HG03378 (cell line): ENCODE results near the gene VEGFC.

Source experiments
- ATAC-seq: cut with Tn5 transposase; IDR thresholded peaks from one replicate; pipeline ENCODE4 v1.9.1; 2021; ENCODE audit warnings: mild to moderate bottlenecking, moderate library complexity; ENCODE audit not compliant: unreplicated experiment

Gene VEGFC

DNA sequence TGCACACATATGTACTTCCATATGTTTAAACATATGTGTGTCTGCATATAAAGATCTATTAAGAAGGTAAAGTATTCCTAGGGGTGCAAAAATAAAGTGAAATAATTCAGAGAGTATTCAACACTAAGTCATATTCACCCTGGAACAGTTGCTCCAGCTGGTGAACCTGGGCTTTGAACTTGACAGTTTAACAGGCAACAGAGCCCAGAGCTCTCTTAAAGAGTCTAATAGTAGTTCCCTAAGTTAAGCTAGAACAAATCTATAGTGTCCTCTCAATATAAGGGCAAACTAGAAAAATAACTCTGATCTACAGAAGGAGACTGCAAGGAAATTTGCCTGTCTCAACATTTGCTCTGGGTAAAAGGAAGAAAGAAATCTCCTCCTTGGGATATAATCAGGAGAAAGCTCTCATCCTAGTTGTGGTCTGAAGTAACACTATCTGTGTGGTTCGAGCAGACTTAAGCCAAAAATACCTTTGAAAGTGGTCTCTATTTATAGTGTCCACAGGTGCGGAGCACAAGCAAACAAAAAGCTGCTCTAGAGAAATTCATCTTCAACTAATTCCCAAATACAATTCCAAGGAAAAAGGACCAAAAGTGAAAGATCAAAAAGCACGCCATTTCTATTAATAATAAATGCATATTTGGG lies 29.9 kb downstream of the VEGFC start:
- ATAC-seq = no peak

DNA sequence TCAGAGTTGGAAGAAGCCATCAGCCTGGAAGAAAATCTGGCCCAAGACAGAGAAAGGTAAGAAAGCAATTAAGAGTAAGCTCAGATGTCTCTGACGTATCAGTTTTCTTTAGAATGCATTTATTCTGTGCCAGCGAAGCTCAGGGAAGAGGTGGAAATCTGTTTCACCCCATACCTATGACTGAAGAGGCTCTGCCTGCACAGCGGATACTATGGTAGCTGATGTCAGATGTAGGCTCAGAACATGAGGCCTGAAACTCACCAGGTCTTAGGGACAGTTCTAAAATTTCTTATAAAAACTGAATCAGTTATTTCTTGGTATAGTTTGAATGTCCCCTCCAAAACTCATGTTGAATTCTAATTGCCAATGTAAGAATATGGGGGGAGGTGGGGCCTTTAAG lies 30.9 kb downstream of the VEGFC start:
- ATAC-seq = no peak

DNA sequence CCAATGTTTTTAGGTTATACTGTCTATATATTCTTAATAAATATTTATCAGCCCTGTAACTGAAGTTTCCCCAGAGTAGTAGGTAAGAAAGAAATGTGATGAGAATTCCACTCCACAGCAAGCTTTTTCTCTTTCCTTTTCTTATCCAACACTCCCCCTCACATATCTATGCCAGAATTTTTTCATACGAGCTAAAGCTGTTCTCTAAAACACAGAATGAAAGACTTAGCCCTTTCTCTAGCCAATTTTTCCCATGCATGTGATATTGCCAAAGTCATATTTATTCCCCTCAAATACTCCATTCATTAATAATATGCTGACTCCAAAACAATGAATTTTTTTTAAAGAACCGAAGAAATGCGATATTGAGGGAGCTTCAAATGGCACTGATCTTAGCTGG lies 32.3 kb downstream of the VEGFC start:
- no peak for ATAC-seq

DNA sequence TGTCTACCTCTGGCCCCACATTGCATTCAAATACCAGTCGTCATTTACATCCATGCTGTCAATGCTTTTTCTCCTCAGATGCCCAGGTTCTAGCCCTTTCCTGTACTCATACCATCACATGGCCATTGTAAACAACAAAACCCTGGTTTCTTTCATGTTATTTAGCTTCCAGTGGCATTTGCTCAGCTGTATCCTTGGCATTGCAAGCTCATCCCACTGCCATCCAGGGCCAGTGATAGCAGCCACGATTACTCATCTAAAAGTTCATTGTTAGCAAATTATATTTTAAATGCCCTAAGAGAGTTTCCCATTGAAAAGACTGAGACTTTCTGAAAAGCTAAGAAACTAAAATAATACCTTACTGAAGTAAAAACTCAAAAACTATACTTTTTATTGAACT lies 34.0 kb downstream of the VEGFC start:
- no peak for ATAC-seq

DNA sequence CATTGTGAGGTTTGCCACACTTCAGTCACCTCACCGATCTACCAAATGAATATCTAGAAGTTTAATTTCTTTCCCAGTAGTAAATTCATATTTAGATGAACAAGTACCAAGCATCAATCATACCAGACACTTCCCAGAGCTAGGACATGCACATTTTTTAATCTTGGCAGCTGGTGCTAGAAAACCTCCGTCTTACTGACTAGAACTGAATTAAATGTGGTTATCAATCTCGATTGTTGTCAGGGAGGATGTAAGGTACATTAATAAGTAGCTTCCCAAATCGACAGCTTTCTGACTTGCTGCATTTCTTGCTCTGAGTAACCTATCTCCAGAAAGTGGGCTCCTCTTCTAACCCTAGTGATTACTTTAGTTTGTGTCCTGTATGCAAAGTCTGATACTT lies 34.4 kb downstream of the VEGFC start:
- ATAC-seq = no peak

DNA sequence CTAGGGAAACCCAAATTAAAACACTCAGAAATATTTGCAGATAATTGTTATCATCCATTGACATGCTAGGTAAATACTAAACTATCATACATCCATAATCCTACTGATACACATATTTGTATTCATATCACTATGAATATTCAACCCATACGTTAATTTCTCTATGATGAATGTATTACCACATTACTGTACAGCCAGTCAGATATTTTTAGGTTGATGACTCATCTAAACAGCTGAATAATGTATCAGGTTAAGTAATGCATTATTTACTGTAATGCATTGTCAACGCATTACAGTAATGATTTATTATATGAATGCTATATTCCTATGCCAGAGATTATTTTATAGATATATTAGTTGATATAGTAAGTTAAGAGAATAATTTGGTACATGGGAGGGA lies 37.1 kb downstream of the VEGFC start:
- ATAC-seq = no peak

DNA sequence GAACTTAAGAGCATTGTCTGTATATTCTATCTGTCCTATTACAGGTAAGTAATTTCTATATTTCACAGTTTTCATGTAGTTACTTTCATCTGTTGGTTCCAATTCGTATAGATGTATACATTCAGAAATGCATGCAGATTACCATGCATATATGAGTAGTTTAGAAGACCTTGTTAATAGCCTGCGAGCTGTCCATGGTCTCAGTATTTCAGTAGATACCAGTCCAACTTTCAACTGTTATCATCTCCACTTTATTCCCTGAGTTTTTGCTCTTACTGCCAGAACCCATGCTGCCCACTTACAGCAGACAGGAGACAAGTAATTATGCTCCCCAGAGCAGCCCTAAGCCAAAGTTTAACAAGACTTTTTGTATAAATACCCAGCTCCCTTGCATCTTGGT lies 37.7 kb downstream of the VEGFC start:
- no peak for ATAC-seq

DNA sequence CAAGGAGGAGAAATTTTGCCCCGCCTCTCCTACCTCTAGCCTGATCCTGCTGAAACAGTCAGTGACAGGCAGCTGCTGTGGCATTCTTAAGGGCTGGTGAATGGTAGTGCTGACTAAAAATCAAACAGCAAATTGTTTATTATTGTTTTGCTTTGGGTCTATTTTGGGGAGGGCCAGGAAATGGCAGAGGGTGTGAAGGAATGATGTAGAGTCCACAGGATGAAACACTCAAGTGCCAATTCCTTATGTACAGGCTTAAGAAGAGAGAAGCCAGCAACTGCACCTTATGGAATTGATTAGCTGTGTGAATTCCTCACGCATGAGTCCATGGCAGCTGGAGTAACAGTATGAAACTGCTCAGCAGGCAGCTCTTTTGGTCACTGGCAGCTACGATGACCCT lies 39.7 kb downstream of the VEGFC start:
- ATAC-seq = no peak

DNA sequence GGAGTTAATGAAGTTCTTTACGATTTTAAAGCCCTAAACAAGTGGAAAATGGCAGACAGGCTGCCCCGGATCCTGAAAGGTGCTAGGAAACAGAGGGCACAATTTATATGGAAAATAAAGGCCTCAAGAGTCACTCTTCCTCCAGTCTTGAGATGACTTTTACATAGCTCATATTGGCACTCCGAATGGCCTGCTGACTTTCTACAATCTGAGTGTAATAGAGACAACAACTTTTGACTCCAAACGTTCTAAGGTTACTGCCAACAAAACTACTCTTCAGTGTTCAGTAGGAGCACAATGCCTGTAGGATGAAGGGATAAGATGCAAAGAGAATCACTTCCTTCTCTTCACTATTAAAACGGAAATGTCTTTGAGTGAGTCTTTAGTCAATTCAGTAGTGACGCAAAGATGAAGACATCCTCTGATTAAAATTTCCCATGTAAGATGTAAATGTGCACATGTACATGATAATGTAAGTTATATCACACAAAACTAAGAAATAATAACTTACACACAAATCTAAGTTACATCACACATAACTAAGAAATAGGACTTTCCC lies 40.5 kb downstream of the VEGFC start:
- no peak for ATAC-seq

DNA sequence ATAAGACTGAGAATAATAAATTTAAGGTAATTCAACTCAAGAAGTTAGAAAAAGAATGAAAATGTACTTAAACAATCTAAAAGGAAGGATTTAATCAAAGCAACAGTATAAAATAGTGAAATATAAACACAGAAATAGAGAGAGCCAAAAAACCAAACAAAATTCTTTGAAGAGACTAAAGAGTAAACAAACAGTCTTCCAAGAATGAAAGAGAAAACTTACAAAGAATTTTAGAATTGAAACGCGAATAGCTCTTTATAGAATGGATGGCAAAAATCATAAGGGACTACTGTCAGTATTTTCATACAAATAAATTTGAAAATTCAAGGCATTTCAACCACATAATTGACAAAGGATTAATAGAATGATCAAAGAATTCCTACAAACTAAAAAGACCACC lies 41.7 kb downstream of the VEGFC start:
- ATAC-seq = no peak

DNA sequence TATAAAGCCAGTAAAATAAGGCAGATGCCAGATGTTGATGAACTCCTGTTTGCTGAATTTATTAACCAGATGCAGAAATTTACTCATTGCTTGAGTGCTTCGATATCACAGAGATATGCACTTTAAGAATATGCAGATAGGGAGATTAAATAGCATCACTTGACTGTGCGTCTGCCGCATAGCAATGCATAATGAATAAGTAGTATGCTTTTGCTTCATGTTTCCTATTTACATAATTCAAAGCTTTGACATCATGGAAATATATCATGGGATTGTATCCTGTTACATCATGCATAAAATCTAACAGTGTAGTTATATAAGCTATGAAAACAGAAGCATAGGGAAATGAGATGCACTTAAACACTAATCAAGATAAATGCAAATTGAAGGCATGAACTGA lies 45.9 kb downstream of the VEGFC start:
- no peak for ATAC-seq

DNA sequence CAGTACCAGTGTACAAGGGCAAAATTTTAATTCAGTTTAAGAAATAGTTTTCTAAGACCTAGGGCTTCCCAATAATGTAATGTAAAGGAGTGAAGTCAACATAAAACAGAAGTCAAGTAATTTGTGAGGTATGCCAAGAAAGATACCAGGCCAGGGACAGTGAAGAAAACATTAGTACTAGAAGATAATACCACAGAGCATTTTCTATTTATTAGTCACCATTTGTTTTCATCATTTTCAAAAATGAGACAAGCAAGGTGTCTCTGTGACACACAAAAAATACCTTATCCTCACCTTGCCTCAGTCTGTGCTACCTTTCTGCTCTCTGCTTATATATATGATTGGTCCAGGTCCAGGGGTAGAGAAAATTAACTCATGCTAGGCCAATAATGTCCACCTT lies 46.8 kb downstream of the VEGFC start:
- ATAC-seq = no peak

DNA sequence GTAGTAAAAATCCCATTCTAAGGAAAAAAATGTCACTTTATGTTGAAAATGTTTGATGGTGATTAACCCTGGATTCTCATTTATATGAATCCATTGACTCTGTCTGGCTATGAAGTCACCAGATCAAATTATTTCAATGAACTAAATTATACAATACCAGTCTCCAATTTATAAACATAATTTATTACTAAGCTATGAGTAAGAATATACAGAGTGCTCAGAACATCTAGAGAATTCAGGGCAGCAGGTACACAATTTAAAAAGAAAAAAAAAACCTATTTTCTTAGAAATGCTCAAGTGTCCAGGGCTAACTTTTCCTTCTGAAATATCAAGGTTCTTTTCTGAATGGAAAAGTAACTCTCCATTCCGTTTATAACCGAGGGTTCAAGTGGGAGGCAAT lies 48.6 kb downstream of the VEGFC start:
- no peak for ATAC-seq

DNA sequence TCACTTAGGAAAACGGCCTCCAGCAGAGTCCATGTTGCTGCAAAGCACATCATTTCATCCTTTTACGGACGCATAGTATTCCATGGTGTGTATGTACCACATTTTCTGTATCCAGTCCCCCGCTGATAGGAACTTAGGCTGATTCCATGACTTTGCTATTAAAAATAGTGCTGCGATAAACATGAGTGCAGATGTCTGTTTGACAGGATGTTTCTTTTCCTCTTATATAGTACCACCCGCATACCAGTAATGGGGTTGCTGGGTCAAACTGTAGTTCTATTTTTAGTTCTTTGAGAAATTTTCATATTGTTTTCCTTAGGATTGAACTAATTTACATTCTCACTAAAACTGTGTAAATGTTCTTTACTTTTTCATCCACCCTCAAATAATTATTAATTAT lies 50.5 kb downstream of the VEGFC start:
- no peak for ATAC-seq

DNA sequence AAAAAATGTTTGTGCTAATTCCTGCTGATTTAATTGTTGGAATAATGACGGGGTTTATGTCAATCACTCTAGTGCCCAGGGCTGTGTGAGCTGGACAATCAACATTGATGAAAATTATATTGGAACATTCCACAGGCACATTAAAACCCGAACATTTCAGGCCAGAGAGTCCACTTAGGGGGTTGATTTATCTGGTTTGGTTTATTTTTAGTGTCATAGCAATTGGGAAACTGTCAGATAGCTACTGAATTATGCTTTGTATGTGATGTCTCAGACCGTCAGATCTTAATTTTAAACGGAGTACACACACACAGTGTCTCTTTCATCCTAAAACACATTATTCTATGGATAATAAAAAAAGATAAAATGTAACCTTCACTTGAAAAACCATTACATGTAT lies 51.5 kb downstream of the VEGFC start:
- ATAC-seq = no peak

DNA sequence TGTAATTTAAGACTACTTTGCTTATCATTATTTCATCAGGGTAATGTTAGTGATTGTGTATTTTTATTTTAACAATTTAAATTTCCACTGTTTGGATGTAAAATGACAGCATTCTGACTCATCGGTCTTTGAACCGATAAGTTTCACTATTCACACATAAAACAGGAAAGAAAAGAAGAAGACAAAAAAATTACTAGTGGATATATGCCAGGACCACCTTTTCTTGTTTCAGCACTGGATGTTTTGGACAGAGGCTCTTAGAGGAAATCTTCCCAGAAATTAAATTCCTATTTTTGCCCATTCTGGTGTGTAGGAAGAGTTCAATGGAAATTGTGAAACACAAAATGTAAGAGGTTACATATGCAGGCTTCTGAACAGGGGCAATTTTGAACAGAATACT lies 57.4 kb downstream of the VEGFC start:
- ATAC-seq = no peak

DNA sequence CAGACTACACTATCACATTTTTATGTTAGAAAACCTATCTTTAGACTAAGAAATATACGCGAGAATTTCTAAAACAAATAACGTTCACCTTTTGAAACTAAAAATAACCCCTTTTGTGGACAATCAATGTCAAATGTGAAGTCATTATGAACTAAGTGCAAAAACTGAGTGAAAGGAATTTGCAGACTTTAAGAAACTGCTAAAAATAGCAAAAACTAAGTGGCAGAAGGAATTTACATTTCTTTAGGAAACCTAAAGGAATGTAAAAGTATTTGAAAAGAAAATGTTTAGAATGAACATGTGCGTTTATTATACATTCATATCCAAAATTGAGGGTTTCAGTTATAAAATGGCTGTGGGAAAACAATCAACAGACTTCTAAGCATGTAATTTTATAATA lies 58.3 kb downstream of the VEGFC start:
- no peak for ATAC-seq

DNA sequence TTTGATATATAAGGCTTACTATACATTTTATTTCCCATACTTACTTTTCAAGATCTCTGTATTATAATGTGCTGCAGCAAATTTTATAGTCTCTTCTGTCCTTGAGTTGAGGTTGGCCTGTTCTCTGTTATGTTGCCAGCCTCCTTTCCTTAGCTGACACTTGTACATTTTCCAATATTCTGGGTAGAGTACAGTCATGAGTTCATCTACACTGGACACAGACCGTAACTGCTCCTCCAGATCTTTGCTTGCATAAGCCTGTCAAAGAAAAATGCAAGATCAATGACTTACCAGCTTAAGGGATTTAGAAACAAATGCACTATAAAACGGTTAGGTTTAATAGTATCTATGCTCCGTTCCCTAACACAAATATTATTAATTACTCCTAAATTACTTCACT lies 63.2 kb downstream of the VEGFC start:
- ATAC-seq = no peak

DNA sequence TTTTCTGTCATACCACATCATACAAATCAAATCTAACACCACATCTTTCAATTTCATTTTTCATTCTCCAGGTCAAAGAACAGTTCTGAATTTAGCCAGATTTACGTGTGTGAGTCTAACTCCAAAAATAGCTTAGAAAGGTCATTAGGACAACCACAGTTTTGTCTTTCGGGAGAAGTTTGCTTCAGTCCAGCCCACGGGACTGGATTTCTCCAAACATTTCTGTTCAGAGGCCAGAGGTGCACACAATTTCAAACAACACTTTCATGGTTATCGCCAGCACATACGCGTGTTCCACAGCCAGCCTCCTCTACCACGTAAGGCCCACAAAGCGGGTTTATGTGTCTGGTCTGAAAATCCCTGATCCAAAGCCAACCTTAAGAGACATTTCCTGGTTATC lies 65.9 kb downstream of the VEGFC start:
- no peak for ATAC-seq

DNA sequence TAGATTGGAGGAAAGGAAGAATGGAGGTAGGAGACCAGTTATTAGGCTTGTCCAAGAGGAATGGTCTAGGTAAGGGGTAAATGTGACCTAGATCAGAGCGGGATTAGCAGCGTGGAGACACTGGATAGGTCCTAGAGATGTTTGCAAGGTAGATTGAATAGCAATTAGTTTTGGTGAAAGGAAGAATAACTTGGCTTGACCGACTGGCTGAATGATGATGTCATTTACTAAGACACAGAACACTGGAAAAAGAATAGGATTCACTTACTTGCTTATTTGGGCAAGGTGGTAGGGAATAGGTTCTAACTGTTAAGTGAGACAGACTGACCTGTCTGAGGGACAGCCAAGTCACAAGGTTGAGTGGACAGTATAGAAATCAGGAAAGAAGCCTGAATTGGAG lies 71.3 kb downstream of the VEGFC start:
- ATAC-seq = no peak

DNA sequence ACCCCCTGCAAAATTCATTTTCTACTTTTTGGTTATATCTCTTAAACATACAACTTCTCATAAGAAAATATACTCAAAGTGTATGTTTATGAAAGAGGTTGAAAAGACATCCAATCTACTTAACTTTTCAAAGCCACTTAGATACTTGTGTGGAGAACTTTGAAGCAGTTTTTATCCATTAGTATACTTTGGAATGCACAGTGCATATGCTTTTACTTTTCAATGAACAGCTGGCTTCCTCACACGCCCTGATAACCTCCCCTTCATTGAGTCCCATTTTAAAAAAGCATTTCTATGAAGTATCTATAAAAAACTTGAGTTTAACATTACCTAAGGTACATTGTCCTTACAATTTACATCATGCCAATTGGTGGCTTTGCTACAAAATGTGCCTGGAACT lies 73.8 kb downstream of the VEGFC start:
- ATAC-seq = no peak

DNA sequence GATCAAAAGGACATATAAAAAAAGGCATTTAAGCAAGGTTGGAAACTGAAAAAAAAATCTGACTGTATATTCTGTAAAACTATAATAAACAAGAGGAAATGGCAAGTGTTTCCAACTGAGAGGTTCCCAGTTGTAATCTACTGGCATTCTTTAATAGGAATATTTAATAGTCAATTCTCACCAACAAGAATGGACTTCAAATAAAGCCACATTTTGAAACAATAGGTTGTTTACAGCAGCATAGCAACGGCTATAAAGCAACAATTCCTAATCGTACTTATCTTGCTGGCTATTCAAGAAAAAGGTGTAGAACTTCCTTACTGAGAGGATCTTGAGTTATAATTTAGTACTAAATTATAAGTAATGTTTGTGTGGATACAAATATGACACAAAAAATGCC lies 75.5 kb downstream of the VEGFC start:
- ATAC-seq = no peak

DNA sequence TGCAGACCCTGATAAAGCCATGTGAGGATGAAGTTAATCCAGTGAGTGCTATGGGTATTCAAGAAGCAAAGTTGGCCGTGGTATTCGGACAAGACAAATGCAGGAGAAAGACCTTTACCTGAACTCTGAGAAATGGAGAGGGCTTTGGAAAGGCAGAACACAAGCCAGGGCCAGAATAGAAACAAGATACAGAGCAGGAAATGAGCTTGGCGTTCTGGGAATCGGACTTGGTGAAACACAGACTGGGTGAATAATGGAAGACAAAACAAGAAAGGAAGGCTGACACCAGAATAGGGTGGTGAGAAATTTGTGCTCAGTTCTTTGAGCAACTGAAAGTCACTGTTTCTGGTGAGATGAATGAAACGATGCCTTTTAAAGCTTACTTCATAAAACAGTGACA lies 83.3 kb downstream of the VEGFC start:
- no peak for ATAC-seq
